ENCODE data around the gene SLC9A8. TPM values are rescaled to one million over a fixed set of nuclear protein-coding genes. Genes with fewer than 3 reads are reported as not detected.
A peak's percentile ranks its signal among the peaks of the same experiment; 100 is the strongest.

SLC9A8 gene
- total and polyA plus RNA-seq, 2 of the 8 experiments (the other 6 are each of a cell fraction or from before 2014, with no cell fraction given) = 3.2 to 6.2 TPM

DNA sequence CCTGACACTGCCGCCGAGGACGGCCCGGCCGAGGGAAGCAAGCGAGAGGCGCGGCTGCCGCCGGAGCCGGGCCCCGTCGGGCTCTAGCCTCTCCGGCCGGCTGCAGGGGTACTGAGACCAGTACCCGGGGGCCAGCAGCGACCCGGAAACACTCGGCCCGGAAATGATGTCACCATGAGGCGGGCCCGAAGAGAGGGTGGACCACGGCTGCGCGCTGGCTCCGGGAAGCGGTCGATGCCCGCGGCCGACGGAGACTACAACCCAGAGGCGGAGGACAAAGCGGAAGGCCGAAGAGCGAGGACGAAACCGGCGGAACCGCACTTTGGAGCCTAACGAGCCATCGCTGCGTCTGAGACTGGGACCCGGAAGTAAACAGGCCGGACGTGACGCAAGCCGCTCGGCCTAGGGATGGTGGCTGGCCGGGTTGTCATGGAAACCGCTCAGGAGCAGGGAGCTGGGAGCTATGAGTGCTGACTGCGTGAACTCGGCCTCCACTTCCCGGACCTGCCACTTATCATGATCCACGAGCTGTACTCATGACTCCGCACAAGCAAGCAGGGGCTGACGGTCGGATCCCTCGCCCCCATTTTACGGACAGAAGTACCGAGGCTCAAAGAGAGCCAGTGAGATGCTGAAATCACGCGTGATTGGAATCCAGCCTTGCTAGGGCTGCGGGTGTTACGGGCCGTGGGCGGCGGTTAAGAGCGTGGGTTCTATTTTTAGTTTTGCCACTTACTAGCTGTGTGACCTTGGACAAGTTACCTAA is 102.9 kb downstream of the SLC9A8 start, which contains the start of gene SPATA2 (continued):
- no peak for TF ChIP-seq JUN (IDR thresholded peaks at IDR 0.05; ENCODE audit: low read depth, low read length)
- TF ChIP-seq KDM4A (IDR thresholded peaks at IDR 0.05; ENCODE audit: low read depth, low read length, severe bottlenecking) = peak; percentile 100
- no peak for TF ChIP-seq EGR1 (IDR thresholded peaks at IDR 0.05; ENCODE audit: borderline replicate concordance, low read depth, low read length)
- TF ChIP-seq CREB1 (IDR thresholded peaks at IDR 0.05) = peak; percentile 95
- peak in 1 of 2 experiments; percentile 55; a peak in 1 of 3 replicates for TF ChIP-seq POLR2A (IDR thresholded peaks at IDR 0.05; ENCODE audit: control extremely low read depth in 1 of 2, low read depth in 2 of 2, low read length in 2 of 2)
- peak in 1 of 2 experiments; percentile 93; a peak in 2 of 4 replicates for TF ChIP-seq HDAC2 (IDR thresholded peaks at IDR 0.05; ENCODE audit: borderline replicate concordance in 1 of 2, low read depth in 2 of 2, low read length in 2 of 2)

Measured in H1 (cell line).